Lower leg skin (tissue), 3 donors: ENCODE data around the gene DNPH1.

Experiments
- CTCF ChIP-seq, 3 donors: fragments of 450-650 bp; IDR thresholded peaks; one replicate each; pipeline ENCODE4 v1.5.1; 2016; ENCODE audit warnings: antibody characterized with exemption in 3 of 3, mild to moderate bottlenecking in 3 of 3, moderate library complexity in 2 of 3
- POLR2A ChIP-seq, 2 donors: fragments of 450-650 bp; IDR thresholded peaks; one replicate each; pipeline ENCODE4 v1.6.1; 2016 to 2017; ENCODE audit warnings: antibody characterized with exemption in 2 of 2, mild to moderate bottlenecking in 1 of 2, moderate library complexity in 1 of 2

DNA sequence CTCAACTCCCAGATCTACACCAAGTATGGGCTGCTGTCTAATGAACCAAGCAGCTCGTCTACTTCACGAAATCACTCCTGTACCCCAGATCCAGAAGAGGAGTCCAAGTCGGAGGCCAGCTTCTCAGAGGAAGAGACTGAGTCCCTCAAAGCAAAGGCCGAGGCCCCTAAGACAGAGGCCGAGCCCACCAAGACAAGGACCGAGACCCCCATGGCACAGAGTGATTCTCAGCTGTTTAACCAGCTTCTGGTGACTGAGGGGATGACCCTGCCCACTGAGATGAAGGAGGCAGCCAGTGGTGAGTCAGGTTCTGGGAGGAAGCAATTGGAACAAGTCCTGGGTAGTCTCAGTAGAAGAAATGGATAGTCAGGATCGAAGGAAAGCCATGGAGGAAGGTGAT is 41.5 kb downstream of the DNPH1 start:
- TF ChIP-seq POLR2A (IDR thresholded peaks at IDR 0.05): no peak
- no peak for TF ChIP-seq CTCF (IDR thresholded peaks at IDR 0.05)
